GM12878 (cell line): Measurements from ENCODE around the gene EPB42. TPM values are rescaled to one million over a fixed set of nuclear protein-coding genes. Genes with fewer than 3 reads are reported as not detected.
A peak's percentile ranks its signal among the peaks of the same experiment; 100 is the strongest.

Experiments used
- ASH2L ChIP-seq: fragments of 300-600, 200-600 bp; sonication (generic); IDR thresholded peaks from 2 replicates; pipeline ENCODE4 v1.6.1; 2017; ENCODE audit warnings: low read depth, mild to moderate bottlenecking, borderline replicate concordance
- ATF2 ChIP-seq: IDR thresholded peaks from 2 replicates; pipeline ENCODE4 v1.6.1; 2012; ENCODE audit warnings: low read length, inconsistent platforms
- EED ChIP-seq: sonication (generic); IDR thresholded peaks from 2 replicates; pipeline ENCODE4 v1.6.1; 2016; ENCODE audit warnings: antibody characterized with exemption, low read depth
- EZH2 ChIP-seq: IDR thresholded peaks from 2 replicates; pipeline ENCODE4 v1.6.1; 2012; ENCODE audit warnings: low read depth, mild to moderate bottlenecking, control low read depth, inconsistent platforms, low read length, borderline replicate concordance; ENCODE audit not compliant: control insufficient read depth
- FOXM1 ChIP-seq: IDR thresholded peaks from 2 replicates; pipeline ENCODE4 v1.6.1; 2012; ENCODE audit warnings: low read depth, mild to moderate bottlenecking, inconsistent platforms, low read length, moderate library complexity
- IKZF1 ChIP-seq: fragments of 450-650 bp; conservative IDR thresholded peaks from 2 replicates; pipeline ENCODE4 v1.6.1; 2017; ENCODE audit warnings: antibody characterized with exemption, mild to moderate bottlenecking
- JUND ChIP-seq: IDR thresholded peaks from 2 replicates; pipeline ENCODE4 v1.6.1; 2012; ENCODE audit warnings: low read depth, mild to moderate bottlenecking, low read length, improper control_type of control experiment, moderate library complexity
- KLF5 ChIP-seq: fragments of 450-650 bp; IDR thresholded peaks from 2 replicates; pipeline ENCODE4 v1.6.1; 2014; ENCODE audit warnings: mild to moderate bottlenecking; ENCODE audit not compliant: partially characterized antibody
- MYB ChIP-seq: fragments of 150-350 bp; IDR thresholded peaks from 2 replicates; pipeline ENCODE4 v1.6.1; 2014; ENCODE audit warnings: mild to moderate bottlenecking, low read depth, low read length, borderline replicate concordance
- PBX3 ChIP-seq: IDR thresholded peaks from 2 replicates; pipeline ENCODE4 v1.6.1; 2011; ENCODE audit warnings: mild to moderate bottlenecking, low read depth, low read length, moderate library complexity; ENCODE audit not compliant: insufficient replicate concordance
- PML ChIP-seq: IDR thresholded peaks from 2 replicates; pipeline ENCODE4 v1.6.1; 2012; ENCODE audit warnings: low read length, inconsistent platforms
- RELB ChIP-seq: fragments of 450-650 bp; IDR thresholded peaks from 2 replicates; pipeline ENCODE4 v1.6.1; 2017; ENCODE audit warnings: low read depth, mild to moderate bottlenecking, moderate library complexity
- SIN3A ChIP-seq: IDR thresholded peaks from 2 replicates; pipeline ENCODE4 v1.6.1; 2012; ENCODE audit warnings: low read depth, low read length, improper control_type of control experiment
- SP1 ChIP-seq: IDR thresholded peaks from one replicate; pipeline ENCODE4 v1.6.1; 2011; ENCODE audit warnings: low read depth, low read length
- SREBF1 ChIP-seq: IDR thresholded peaks from 2 replicates; pipeline ENCODE4 v1.6.1; 2012; ENCODE audit warnings: mild to moderate bottlenecking, low read length
- STAT1 ChIP-seq: fragments of 450-650 bp; conservative IDR thresholded peaks from 2 replicates; pipeline ENCODE4 v1.6.1; 2014; ENCODE audit warnings: antibody characterized with exemption, mild to moderate bottlenecking
- ZNF592 ChIP-seq: fragments of 450-650 bp; IDR thresholded peaks from 2 replicates; pipeline ENCODE4 v1.6.1; 2017; ENCODE audit warnings: mild to moderate bottlenecking, moderate library complexity
- polyA plus RNA-seq, 11 experiments: library from polyadenylated mRNA; depleted of rRNA in 4 of 11; unstranded in 6 of 11; stranded (reverse) in 5 of 11; fragments of >200 nt; fragmentation: Nextera tagmentation in 4 of 11; fragmentation: Illumina TruSeq in 1 of 11; extraction: Ambion mirVana in 4 of 11; extraction: Trizol in 1 of 11; gene quantifications; 1 replicate in 1 of 11; 2 replicates in 10 of 11; pipeline versions ENCODE4 v1.2.1 to v1.2.3, GENCODE V29; 2011 to 2016; ENCODE audit warnings: inconsistent platforms in 2 of 11, missing spikeins in 2 of 11, low read depth in 1 of 11
- total RNA-seq, 4 experiments: library from RNA; depleted of rRNA in 3 of 4; stranded (reverse); fragments of >200 nt in 3 of 4; fragmentation: Illumina TruSeq in 1 of 4; extraction: Trizol in 1 of 4; gene quantifications; 2 replicates each; pipeline versions ENCODE4 v1.2.1 to v1.2.3, GENCODE V29; 2013 to 2021
- TF ChIP-seq, protein P1 (sequence below): fragments of 450-650 bp; IDR thresholded peaks from 2 replicates; pipeline ENCODE4 v1.6.1; 2017; ENCODE audit warnings: antibody characterized with exemption, mild to moderate bottlenecking, moderate library complexity

Gene EPB42
- total and polyA plus RNA-seq, 10 of the 15 experiments (the other 5 are each of a cell fraction or from before 2014, with no cell fraction given): not detected

GRCh38 chr15:43239732-43240491, 19.1 kb upstream of the EPB42 start (continued):
- TF ChIP-seq IKZF1 (peak; percentile 75), EZH2 (no peak), SREBF1 (no peak), SP1 (no peak), RELB (peak; percentile 74; the same call in 1 of the 2 replicates), ASH2L (no peak), SIN3A (no peak), JUND (peak; percentile 55; the same call in 1 of the 2 replicates), EED (peak; percentile 55), PBX3 (no peak), FOXM1 (0 out of 2 replicates have a peak, but pooled peaks have one; percentile 29), STAT1 (no peak), ZNF592 (0 out of 2 replicates have a peak, but pooled peaks have one; percentile 32), PML (no peak), MYB (no peak), KLF5 (no peak), ATF2 (peak; percentile 23; the same call in 1 of the 2 replicates)
- TF ChIP-seq, protein P1, sequence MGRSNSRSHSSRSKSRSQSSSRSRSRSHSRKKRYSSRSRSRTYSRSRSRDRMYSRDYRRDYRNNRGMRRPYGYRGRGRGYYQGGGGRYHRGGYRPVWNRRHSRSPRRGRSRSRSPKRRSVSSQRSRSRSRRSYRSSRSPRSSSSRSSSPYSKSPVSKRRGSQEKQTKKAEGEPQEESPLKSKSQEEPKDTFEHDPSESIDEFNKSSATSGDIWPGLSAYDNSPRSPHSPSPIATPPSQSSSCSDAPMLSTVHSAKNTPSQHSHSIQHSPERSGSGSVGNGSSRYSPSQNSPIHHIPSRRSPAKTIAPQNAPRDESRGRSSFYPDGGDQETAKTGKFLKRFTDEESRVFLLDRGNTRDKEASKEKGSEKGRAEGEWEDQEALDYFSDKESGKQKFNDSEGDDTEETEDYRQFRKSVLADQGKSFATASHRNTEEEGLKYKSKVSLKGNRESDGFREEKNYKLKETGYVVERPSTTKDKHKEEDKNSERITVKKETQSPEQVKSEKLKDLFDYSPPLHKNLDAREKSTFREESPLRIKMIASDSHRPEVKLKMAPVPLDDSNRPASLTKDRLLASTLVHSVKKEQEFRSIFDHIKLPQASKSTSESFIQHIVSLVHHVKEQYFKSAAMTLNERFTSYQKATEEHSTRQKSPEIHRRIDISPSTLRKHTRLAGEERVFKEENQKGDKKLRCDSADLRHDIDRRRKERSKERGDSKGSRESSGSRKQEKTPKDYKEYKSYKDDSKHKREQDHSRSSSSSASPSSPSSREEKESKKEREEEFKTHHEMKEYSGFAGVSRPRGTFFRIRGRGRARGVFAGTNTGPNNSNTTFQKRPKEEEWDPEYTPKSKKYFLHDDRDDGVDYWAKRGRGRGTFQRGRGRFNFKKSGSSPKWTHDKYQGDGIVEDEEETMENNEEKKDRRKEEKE: no peak
